Uterus (tissue), 4 donors: ENCODE results near the gene SNX8. TPM values are rescaled to one million over a fixed set of nuclear protein-coding genes. Genes with fewer than 3 reads are reported as not detected.

Experiments
- DNase-seq, 2 donors: peaks; one replicate each; pipeline ENCODE4 v3.0.0-alpha.2; 2019 to 2020
- H3K27ac ChIP-seq, 2 donors: fragments of 200-600 bp; sonication (generic); 1 replicate in 1 of 2; 2 replicates in 1 of 2; pipeline ENCODE4 v1.5.1; 2016 to 2018
- H3K27me3 ChIP-seq, 2 donors: fragments of 200-600 bp; sonication (generic); one replicate each; pipeline ENCODE4 v1.5.1; 2018 to 2019; ENCODE audit warnings: control low read depth in 1 of 2
- H3K36me3 ChIP-seq, 2 donors: fragments of 200-600 bp; sonication (generic); one replicate each; pipeline ENCODE4 v1.5.1; 2019; ENCODE audit warnings: control low read depth in 1 of 2
- H3K4me1 ChIP-seq, 2 donors: fragments of 200-600 bp; sonication (generic); one replicate each; pipeline ENCODE4 v1.5.1; 2018 to 2019; ENCODE audit warnings: control low read depth in 1 of 2
- H3K4me3 ChIP-seq, 2 donors: fragments of 200-600 bp; sonication (generic); 1 replicate in 1 of 2; 2 replicates in 1 of 2; pipeline ENCODE4 v1.5.1; 2018 to 2019; ENCODE audit warnings: mild to moderate bottlenecking in 1 of 2
- H3K9me3 ChIP-seq, 2 donors: fragments of 200-600 bp; sonication (generic); one replicate each; pipeline ENCODE4 v1.5.1; 2019; ENCODE audit warnings: control low read depth in 1 of 2
- POLR2A ChIP-seq, 2 donors: fragments of 450-650 bp; IDR thresholded peaks; one replicate each; pipeline ENCODE4 v1.6.1; 2016; ENCODE audit warnings: antibody characterized with exemption in 2 of 2, mild to moderate bottlenecking in 1 of 2, moderate library complexity in 1 of 2
- intact Hi-C: fragments of 100-400 bp; cut with DNase I; formaldehyde crosslinking; loops from one replicate; pipeline ENCODE4 v1.15.1; 2023; ENCODE audit warnings: low total_unique reads
- total RNA-seq, 4 donors: library from RNA; depleted of rRNA in 3 of 4; stranded (reverse); fragments of >200 nt in 3 of 4; gene quantifications; one replicate each; pipeline versions ENCODE4 v1.1.0 to v1.2.4, GENCODE V29; 2014 to 2023
- TF ChIP-seq, protein P1 (sequence below), 4 experiments: fragments of 200-600 bp in 2 of 4; fragments of 450-650 bp in 2 of 4; sonication (generic) in 2 of 4; IDR thresholded peaks; one replicate each; pipeline ENCODE4 v1.5.1; 2016 to 2019; ENCODE audit warnings: antibody characterized with exemption in 4 of 4, mild to moderate bottlenecking in 2 of 4, moderate library complexity in 1 of 4
- donor health status: DM: yes; HTN: yes; CAD: no.

The SNX8 gene
- total RNA-seq, 4 donors from 2014 or later, result 0.29 to 75.3 (median 30.5) TPM

DNA sequence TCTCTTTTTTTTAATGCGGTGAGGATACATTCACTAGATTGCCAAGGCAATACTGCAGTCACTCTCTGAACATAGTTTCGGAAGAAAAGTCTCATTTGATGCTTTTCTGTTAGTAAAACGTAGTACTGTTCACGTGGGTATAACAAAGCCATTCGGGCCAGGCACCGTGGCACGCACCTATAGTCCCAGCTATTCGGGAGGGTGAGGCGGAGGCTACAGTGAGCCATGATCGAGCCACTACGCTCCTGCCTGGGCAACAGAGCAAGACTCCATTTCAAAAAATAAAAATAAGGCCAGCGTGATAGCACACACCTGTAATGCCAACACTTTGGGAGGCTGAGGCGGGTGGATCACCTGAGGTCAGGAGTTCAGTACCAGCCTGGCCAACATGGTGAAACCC, 24.6 kb downstream of the SNX8 start:
- Histone ChIP-seq H3K36me3 (no peaks in the 10 kb centered on the region), H3K9me3 (no peaks in the 10 kb centered on the region), H3K4me1 (no peaks in the 10 kb centered on the region), H3K27ac (peak overlapping the region in 1 of 2 donors; percentile 10), H3K4me3 (no peak overlapping the region), H3K27me3 (no peaks in the 10 kb centered on the region)
- intact Hi-C loops, result no loop called here
- no peak for DNase-seq
- TF ChIP-seq POLR2A (IDR thresholded peaks at IDR 0.05), result no peak
- TF ChIP-seq, protein P1, sequence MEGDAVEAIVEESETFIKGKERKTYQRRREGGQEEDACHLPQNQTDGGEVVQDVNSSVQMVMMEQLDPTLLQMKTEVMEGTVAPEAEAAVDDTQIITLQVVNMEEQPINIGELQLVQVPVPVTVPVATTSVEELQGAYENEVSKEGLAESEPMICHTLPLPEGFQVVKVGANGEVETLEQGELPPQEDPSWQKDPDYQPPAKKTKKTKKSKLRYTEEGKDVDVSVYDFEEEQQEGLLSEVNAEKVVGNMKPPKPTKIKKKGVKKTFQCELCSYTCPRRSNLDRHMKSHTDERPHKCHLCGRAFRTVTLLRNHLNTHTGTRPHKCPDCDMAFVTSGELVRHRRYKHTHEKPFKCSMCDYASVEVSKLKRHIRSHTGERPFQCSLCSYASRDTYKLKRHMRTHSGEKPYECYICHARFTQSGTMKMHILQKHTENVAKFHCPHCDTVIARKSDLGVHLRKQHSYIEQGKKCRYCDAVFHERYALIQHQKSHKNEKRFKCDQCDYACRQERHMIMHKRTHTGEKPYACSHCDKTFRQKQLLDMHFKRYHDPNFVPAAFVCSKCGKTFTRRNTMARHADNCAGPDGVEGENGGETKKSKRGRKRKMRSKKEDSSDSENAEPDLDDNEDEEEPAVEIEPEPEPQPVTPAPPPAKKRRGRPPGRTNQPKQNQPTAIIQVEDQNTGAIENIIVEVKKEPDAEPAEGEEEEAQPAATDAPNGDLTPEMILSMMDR (IDR thresholded peaks at IDR 0.05), result no peak

DNA sequence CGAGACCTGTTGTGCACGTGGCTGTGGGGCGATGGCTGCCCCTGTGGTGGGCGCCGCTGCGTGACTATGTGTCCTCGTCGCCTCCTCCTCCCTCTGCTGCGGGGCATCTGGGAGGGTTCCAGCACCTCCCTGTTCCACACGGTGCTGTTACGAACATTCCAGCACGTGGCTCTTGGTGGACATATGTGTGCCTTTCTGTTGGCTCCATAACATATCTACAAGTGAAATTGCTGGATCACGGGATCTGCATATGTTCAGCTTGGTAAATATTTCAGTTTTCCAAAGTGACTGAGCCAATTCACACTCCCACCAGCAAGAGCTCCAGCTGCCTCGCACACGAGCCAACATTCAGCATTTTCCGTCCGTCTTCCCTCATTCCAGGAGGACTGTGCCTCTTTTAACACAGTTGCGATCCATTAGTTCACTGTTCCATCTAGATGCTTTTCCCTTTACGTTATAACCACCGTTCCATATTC, 25.1 kb downstream of the SNX8 start:
- Histone ChIP-seq H3K27me3 (no peaks in the 10 kb centered on the region), H3K4me1 (no peaks in the 10 kb centered on the region), H3K27ac (peak overlapping the region in 1 of 2 donors; percentile 10), H3K9me3 (no peaks in the 10 kb centered on the region), H3K4me3 (no peak overlapping the region), H3K36me3 (no peaks in the 10 kb centered on the region)
- TF ChIP-seq, protein P1 (IDR thresholded peaks at IDR 0.05), result no peak
- TF ChIP-seq POLR2A (IDR thresholded peaks at IDR 0.05), result no peak
- intact Hi-C loops, result no loop called here
- DNase-seq, result no peak

DNA sequence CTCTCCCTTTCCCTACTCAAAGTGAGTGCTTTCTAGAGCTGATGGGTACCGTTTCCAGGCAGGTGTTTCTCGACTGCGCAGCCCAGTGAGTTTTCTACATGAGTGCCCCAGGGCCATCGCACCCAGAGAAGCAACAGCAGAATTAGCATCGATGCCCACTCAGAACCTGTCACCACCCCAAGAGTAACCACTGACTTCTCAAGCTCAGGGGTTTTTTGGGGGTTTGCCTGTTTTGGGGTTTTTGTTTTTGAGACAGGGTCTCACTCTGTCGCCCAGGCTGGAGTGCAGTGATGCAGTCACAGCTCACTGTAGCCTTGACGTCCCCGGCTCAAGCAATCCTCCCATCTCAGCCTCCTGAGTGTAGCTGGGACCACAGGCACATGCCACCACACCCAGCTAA, 25.7 kb downstream of the SNX8 start:
- no peaks in the 10 kb centered on the region for H3K36me3 ChIP-seq
- no peak for TF ChIP-seq POLR2A (IDR thresholded peaks at IDR 0.05)
- TF ChIP-seq, protein P1 (IDR thresholded peaks at IDR 0.05), result no peak
- no peak overlapping the region for H3K27ac ChIP-seq
- no peak overlapping the region for H3K4me3 ChIP-seq
- no peaks in the 10 kb centered on the region for H3K9me3 ChIP-seq
- intact Hi-C loops, result no loop called here
- DNase-seq, result no peak
- H3K27me3 ChIP-seq, result no peaks in the 10 kb centered on the region
- H3K4me1 ChIP-seq, result no peaks in the 10 kb centered on the region

GRCh38 chr7:2287745-2288144, 26.5 kb downstream of the SNX8 start:
- no peaks in the 10 kb centered on the region for H3K27me3 ChIP-seq

DNA sequence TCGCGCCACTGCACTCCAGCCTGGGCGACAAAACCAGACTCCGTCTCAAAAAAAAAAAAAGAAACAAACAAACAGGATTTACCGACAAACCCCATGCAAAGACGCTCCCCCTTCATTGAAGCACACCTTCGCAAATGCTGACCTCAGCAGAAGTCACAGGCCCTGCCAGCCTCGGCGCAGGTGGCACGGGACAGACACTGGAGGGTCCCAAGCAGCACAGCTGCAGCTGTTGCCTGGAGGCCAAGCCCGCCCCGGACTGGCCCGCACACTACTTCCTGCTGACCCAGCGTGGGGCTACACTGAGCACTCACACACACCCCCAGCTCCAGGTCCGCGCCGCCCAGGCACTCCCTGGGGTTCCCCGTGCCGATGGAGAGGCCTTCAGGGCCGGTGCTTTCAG, 31.2 kb downstream of the SNX8 start:
- no peaks in the 10 kb centered on the region for H3K27me3 ChIP-seq
- H3K4me1 ChIP-seq, result peaks cover 0 to 5% of the 10 kb centered on the region in 2 donors
- H3K4me3 ChIP-seq, result no peak overlapping the region
- no peaks in the 10 kb centered on the region for H3K9me3 ChIP-seq
- DNase-seq, result no peak
- H3K27ac ChIP-seq, result no peak overlapping the region
- intact Hi-C loops, result no loop called here
- no peak for TF ChIP-seq POLR2A (IDR thresholded peaks at IDR 0.05)
- TF ChIP-seq, protein P1 (IDR thresholded peaks at IDR 0.05), result no peak
- H3K36me3 ChIP-seq, result no peaks in the 10 kb centered on the region

More at GRCh38 chr7:2287745-2288144, 26.5 kb downstream of the SNX8 start:
- TF ChIP-seq, protein P1 (IDR thresholded peaks at IDR 0.05), result no peak
- no peak for TF ChIP-seq POLR2A (IDR thresholded peaks at IDR 0.05)
- no peak overlapping the region for H3K27ac ChIP-seq
- no peak overlapping the region for H3K4me3 ChIP-seq
- H3K4me1 ChIP-seq, result no peaks in the 10 kb centered on the region
- DNase-seq, result no peak
- H3K9me3 ChIP-seq, result no peaks in the 10 kb centered on the region
- no peaks in the 10 kb centered on the region for H3K36me3 ChIP-seq
- intact Hi-C loops, result no loop called here
